GM18519 (cell line): ENCODE data around the gene NIPSNAP3A.

Experiments used
- ATAC-seq: cut with Tn5 transposase; IDR thresholded peaks from one replicate; pipeline ENCODE4 v1.9.1; 2021; ENCODE audit warnings: mild to moderate bottlenecking, moderate library complexity; ENCODE audit not compliant: unreplicated experiment, low FRiP score

The NIPSNAP3A gene

GRCh38 chr9:104802906-104803305, 55.4 kb downstream of the NIPSNAP3A start:
- no peak for ATAC-seq

- no peak for ATAC-seq
These were observed 58.0 kb downstream of the NIPSNAP3A start for GRCh38 chr9:104805441-104805840.

- ATAC-seq: no peak
These were observed 60.6 kb downstream of the NIPSNAP3A start for GRCh38 chr9:104808035-104808614.
